Measurements from ENCODE around the gene RETSAT. TPM values are rescaled to one million over a fixed set of nuclear protein-coding genes. Genes with fewer than 3 reads are reported as not detected.
"Not testable (repeated sequence)": the region's sequence is repeated elsewhere in the genome, so short reads cannot be mapped to it uniquely, and the experiment has no call there.

RETSAT gene
- total RNA-seq, 1 experiment from 2014 or later: 32.3 TPM

GRCh38 chr2:85341269-85342029, 12.9 kb downstream of the RETSAT start:
- H3K9me3 Mint-ChIP-seq (ENCODE audit: unreplicated experiment): no peaks in the 10 kb centered on the region
- Histone ChIP-seq H3K27me3 (replicated peaks; ENCODE audit: control insufficient read depth, insufficient read depth, low read length) (no peaks in the 10 kb centered on the region), H3K4me3 (ENCODE audit: low read depth, low read length) (no peak overlapping the region), H3K9me3 (no peaks in the 10 kb centered on the region), H3K36me3 (ENCODE audit: control insufficient read depth, insufficient read depth, low read length) (peaks cover 3% of the 10 kb centered on the region; the same call in 1 of the 2 replicates), H3K4me1 (no peaks in the 10 kb centered on the region)
- BruUV-seq (replicated peaks): no TSS peak
- no peak overlapping the region for H3K4me3 Mint-ChIP-seq (ENCODE audit: unreplicated experiment)
- H3K4me1 Mint-ChIP-seq (ENCODE audit: low read depth, unreplicated experiment): no peaks in the 10 kb centered on the region
- ChIA-PET POLR2A (no interaction called here), CTCF (no interaction called here)
- no peaks in the 10 kb centered on the region for H3K36me3 Mint-ChIP-seq (ENCODE audit: insufficient read depth, unreplicated experiment)
- H3K27ac Mint-ChIP-seq (ENCODE audit: unreplicated experiment): no peak overlapping the region
- TF ChIP-seq, protein P1, sequence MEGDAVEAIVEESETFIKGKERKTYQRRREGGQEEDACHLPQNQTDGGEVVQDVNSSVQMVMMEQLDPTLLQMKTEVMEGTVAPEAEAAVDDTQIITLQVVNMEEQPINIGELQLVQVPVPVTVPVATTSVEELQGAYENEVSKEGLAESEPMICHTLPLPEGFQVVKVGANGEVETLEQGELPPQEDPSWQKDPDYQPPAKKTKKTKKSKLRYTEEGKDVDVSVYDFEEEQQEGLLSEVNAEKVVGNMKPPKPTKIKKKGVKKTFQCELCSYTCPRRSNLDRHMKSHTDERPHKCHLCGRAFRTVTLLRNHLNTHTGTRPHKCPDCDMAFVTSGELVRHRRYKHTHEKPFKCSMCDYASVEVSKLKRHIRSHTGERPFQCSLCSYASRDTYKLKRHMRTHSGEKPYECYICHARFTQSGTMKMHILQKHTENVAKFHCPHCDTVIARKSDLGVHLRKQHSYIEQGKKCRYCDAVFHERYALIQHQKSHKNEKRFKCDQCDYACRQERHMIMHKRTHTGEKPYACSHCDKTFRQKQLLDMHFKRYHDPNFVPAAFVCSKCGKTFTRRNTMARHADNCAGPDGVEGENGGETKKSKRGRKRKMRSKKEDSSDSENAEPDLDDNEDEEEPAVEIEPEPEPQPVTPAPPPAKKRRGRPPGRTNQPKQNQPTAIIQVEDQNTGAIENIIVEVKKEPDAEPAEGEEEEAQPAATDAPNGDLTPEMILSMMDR (IDR thresholded peaks at IDR 0.05; ENCODE audit: insufficient read depth in 1 of 2, low read depth in 1 of 2, low read length in 1 of 2, severe bottlenecking in 1 of 2, unreplicated experiment in 1 of 2): no peak
- H3K27me3 Mint-ChIP-seq (ENCODE audit: insufficient read depth, unreplicated experiment): no peaks in the 10 kb centered on the region
- DNase-seq: no peak
- intact Hi-C loops (cut with micrococcal nuclease; ENCODE audit: unreplicated experiment): no loop called here

GRCh38 chr2:85340034-85340892, 14.1 kb downstream of the RETSAT start:
- Mint-ChIP-seq H3K27ac (ENCODE audit: unreplicated experiment) (no peak overlapping the region), H3K36me3 (ENCODE audit: insufficient read depth, unreplicated experiment) (no peaks in the 10 kb centered on the region), H3K4me3 (ENCODE audit: unreplicated experiment) (no peak overlapping the region), H3K4me1 (ENCODE audit: low read depth, unreplicated experiment) (no peaks in the 10 kb centered on the region), H3K9me3 (ENCODE audit: unreplicated experiment) (peaks cover under 1% of the 10 kb centered on the region), H3K27me3 (ENCODE audit: insufficient read depth, unreplicated experiment) (no peaks in the 10 kb centered on the region)
- TF ChIP-seq, protein P1 (IDR thresholded peaks at IDR 0.05; ENCODE audit: insufficient read depth in 1 of 2, low read depth in 1 of 2, low read length in 1 of 2, severe bottlenecking in 1 of 2, unreplicated experiment in 1 of 2): no peak
- no peaks in the 10 kb centered on the region for H3K9me3 ChIP-seq
- BruUV-seq (replicated peaks): no TSS peak
- CTCF ChIA-PET: no interaction called here
- H3K36me3 ChIP-seq (ENCODE audit: control insufficient read depth, insufficient read depth, low read length): no peaks in the 10 kb centered on the region
- no peak for DNase-seq
- no peaks in the 10 kb centered on the region for H3K27me3 ChIP-seq (replicated peaks; ENCODE audit: control insufficient read depth, insufficient read depth, low read length)
- no peaks in the 10 kb centered on the region for H3K4me1 ChIP-seq
- H3K4me3 ChIP-seq (ENCODE audit: low read depth, low read length): no peak overlapping the region
- intact Hi-C loops (cut with micrococcal nuclease; ENCODE audit: unreplicated experiment): no loop called here
- POLR2A ChIA-PET: no interaction called here

DNA sequence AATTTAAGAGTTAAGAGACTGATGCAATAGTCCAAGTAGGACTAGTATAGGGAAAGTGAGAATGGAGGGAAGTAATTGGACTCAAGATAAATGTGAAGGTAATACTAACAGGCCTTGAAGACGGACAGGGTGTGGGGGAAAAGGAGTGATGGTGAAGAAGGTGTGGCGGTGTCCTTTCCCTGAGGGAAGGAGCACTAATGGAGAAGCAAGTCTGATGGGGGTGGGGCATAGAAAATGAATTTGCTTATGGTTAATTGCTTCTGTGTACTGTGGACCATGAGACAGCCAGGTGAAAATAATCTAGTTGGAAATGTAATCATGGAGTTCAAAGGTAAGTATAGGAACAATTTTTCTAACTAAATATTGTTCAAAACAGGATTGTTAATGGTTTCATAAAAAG, 19.4 kb downstream of the RETSAT start:
- H3K9me3 ChIP-seq: no peaks in the 10 kb centered on the region
- TF ChIP-seq, protein P1 (IDR thresholded peaks at IDR 0.05; ENCODE audit: insufficient read depth in 1 of 2, low read depth in 1 of 2, low read length in 1 of 2, severe bottlenecking in 1 of 2, unreplicated experiment in 1 of 2): no peak
- Mint-ChIP-seq H3K27me3 (ENCODE audit: insufficient read depth, unreplicated experiment) (no peaks in the 10 kb centered on the region), H3K4me1 (ENCODE audit: low read depth, unreplicated experiment) (peaks cover 7% of the 10 kb centered on the region), H3K27ac (ENCODE audit: unreplicated experiment) (no peak overlapping the region), H3K36me3 (ENCODE audit: insufficient read depth, unreplicated experiment) (peaks cover 5% of the 10 kb centered on the region), H3K4me3 (ENCODE audit: unreplicated experiment) (no peak overlapping the region), H3K9me3 (ENCODE audit: unreplicated experiment) (peaks cover 17% of the 10 kb centered on the region)
- DNase-seq: no peak
- H3K4me3 ChIP-seq (ENCODE audit: low read depth, low read length): no peak overlapping the region
- intact Hi-C loops (cut with micrococcal nuclease; ENCODE audit: unreplicated experiment): no loop called here
- BruUV-seq (replicated peaks): no TSS peak
- no peaks in the 10 kb centered on the region for H3K27me3 ChIP-seq (replicated peaks; ENCODE audit: control insufficient read depth, insufficient read depth, low read length)
- CTCF ChIA-PET: no interaction called here
- H3K4me1 ChIP-seq: no peaks in the 10 kb centered on the region
- POLR2A ChIA-PET: no interaction called here
- no peaks in the 10 kb centered on the region for H3K36me3 ChIP-seq (ENCODE audit: control insufficient read depth, insufficient read depth, low read length)

- H3K9me3 ChIP-seq; H3K4me1 Mint-ChIP-seq (ENCODE audit: low read depth, unreplicated experiment); H3K4me3 Mint-ChIP-seq (ENCODE audit: unreplicated experiment); H3K27me3 Mint-ChIP-seq (ENCODE audit: insufficient read depth, unreplicated experiment); H3K27ac Mint-ChIP-seq (ENCODE audit: unreplicated experiment); BruUV-seq (replicated peaks); DNase-seq; H3K4me3 ChIP-seq (ENCODE audit: low read depth, low read length); POLR2A ChIA-PET; CTCF ChIA-PET; H3K27me3 ChIP-seq (replicated peaks; ENCODE audit: control insufficient read depth, insufficient read depth, low read length); H3K36me3 ChIP-seq (ENCODE audit: control insufficient read depth, insufficient read depth, low read length); intact Hi-C loops (cut with micrococcal nuclease; ENCODE audit: unreplicated experiment); H3K36me3 Mint-ChIP-seq (ENCODE audit: insufficient read depth, unreplicated experiment); H3K4me1 ChIP-seq: not testable (repeated sequence)
- H3K9me3 Mint-ChIP-seq (ENCODE audit: unreplicated experiment): peaks cover 17% of the 10 kb centered on the region
Measured at GRCh38 chr2:85333877-85334276, 20.5 kb downstream of the RETSAT start.
